Measurements from ENCODE around the gene PDE4D.

DNA sequence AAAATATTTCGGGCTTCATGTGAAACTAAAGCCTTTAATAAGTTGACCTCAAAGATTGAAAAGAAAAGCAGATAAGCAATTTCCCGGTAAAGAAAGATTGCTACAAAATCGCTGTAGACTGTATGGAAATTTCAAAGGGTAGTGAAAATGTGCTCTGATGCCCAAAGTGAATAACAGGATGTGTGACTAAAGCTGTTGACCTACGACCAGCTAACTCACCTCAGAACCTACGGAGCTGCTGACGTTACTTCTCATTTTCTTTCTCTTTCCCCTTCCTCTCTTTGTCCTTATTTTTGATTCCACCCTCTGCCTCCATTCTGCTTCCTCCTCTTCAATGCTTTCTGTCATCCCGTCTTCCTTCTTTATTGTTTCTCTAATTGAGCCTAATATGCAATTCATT is 103.2 kb downstream of the PDE4D start:
- TF ChIP-seq POLR2AphosphoS5 (IDR thresholded peaks at IDR 0.05; ENCODE audit: low read depth, low read length): no peak
- TF ChIP-seq TAF1 (IDR thresholded peaks at IDR 0.05; ENCODE audit: borderline replicate concordance, insufficient read depth, low read length): no peak
- TF ChIP-seq, protein P1, sequence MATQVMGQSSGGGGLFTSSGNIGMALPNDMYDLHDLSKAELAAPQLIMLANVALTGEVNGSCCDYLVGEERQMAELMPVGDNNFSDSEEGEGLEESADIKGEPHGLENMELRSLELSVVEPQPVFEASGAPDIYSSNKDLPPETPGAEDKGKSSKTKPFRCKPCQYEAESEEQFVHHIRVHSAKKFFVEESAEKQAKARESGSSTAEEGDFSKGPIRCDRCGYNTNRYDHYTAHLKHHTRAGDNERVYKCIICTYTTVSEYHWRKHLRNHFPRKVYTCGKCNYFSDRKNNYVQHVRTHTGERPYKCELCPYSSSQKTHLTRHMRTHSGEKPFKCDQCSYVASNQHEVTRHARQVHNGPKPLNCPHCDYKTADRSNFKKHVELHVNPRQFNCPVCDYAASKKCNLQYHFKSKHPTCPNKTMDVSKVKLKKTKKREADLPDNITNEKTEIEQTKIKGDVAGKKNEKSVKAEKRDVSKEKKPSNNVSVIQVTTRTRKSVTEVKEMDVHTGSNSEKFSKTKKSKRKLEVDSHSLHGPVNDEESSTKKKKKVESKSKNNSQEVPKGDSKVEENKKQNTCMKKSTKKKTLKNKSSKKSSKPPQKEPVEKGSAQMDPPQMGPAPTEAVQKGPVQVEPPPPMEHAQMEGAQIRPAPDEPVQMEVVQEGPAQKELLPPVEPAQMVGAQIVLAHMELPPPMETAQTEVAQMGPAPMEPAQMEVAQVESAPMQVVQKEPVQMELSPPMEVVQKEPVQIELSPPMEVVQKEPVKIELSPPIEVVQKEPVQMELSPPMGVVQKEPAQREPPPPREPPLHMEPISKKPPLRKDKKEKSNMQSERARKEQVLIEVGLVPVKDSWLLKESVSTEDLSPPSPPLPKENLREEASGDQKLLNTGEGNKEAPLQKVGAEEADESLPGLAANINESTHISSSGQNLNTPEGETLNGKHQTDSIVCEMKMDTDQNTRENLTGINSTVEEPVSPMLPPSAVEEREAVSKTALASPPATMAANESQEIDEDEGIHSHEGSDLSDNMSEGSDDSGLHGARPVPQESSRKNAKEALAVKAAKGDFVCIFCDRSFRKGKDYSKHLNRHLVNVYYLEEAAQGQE (IDR thresholded peaks at IDR 0.05; ENCODE audit: insufficient read depth in 1 of 2, low read depth in 2 of 2, low read length in 2 of 2): no peak
- no peak for TF ChIP-seq SIN3A (IDR thresholded peaks at IDR 0.05; ENCODE audit: borderline replicate concordance, insufficient read depth, low read length)
